Measurements from ENCODE around the gene RAB37.

GRCh38 chr17:74795327-74796020 lies 58.4 kb downstream of the RAB37 start:
- TF ChIP-seq, protein P1, sequence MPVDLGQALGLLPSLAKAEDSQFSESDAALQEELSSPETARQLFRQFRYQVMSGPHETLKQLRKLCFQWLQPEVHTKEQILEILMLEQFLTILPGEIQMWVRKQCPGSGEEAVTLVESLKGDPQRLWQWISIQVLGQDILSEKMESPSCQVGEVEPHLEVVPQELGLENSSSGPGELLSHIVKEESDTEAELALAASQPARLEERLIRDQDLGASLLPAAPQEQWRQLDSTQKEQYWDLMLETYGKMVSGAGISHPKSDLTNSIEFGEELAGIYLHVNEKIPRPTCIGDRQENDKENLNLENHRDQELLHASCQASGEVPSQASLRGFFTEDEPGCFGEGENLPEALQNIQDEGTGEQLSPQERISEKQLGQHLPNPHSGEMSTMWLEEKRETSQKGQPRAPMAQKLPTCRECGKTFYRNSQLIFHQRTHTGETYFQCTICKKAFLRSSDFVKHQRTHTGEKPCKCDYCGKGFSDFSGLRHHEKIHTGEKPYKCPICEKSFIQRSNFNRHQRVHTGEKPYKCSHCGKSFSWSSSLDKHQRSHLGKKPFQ (CRISPR knock-in tag; IDR thresholded peaks at IDR 0.05; ENCODE audit: insufficient replicate concordance): no peak
- TF ChIP-seq REST (IDR thresholded peaks at IDR 0.05; ENCODE audit: borderline replicate concordance in 1 of 2, low read depth in 1 of 2, low read length in 2 of 2): no peak
- TF ChIP-seq ZNF431 (CRISPR knock-in tag; IDR thresholded peaks at IDR 0.05; ENCODE audit: borderline replicate concordance, low read depth): no peak
- no peak for TF ChIP-seq KDM5A (IDR thresholded peaks at IDR 0.05; ENCODE audit: borderline replicate concordance, low read length)
- TF ChIP-seq, protein P2, sequence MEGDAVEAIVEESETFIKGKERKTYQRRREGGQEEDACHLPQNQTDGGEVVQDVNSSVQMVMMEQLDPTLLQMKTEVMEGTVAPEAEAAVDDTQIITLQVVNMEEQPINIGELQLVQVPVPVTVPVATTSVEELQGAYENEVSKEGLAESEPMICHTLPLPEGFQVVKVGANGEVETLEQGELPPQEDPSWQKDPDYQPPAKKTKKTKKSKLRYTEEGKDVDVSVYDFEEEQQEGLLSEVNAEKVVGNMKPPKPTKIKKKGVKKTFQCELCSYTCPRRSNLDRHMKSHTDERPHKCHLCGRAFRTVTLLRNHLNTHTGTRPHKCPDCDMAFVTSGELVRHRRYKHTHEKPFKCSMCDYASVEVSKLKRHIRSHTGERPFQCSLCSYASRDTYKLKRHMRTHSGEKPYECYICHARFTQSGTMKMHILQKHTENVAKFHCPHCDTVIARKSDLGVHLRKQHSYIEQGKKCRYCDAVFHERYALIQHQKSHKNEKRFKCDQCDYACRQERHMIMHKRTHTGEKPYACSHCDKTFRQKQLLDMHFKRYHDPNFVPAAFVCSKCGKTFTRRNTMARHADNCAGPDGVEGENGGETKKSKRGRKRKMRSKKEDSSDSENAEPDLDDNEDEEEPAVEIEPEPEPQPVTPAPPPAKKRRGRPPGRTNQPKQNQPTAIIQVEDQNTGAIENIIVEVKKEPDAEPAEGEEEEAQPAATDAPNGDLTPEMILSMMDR (CRISPR knock-in tag; IDR thresholded peaks at IDR 0.05): no peak
- no peak for TF ChIP-seq TCF7 (IDR thresholded peaks at IDR 0.05; ENCODE audit: low read depth)
- TF ChIP-seq, protein P3, sequence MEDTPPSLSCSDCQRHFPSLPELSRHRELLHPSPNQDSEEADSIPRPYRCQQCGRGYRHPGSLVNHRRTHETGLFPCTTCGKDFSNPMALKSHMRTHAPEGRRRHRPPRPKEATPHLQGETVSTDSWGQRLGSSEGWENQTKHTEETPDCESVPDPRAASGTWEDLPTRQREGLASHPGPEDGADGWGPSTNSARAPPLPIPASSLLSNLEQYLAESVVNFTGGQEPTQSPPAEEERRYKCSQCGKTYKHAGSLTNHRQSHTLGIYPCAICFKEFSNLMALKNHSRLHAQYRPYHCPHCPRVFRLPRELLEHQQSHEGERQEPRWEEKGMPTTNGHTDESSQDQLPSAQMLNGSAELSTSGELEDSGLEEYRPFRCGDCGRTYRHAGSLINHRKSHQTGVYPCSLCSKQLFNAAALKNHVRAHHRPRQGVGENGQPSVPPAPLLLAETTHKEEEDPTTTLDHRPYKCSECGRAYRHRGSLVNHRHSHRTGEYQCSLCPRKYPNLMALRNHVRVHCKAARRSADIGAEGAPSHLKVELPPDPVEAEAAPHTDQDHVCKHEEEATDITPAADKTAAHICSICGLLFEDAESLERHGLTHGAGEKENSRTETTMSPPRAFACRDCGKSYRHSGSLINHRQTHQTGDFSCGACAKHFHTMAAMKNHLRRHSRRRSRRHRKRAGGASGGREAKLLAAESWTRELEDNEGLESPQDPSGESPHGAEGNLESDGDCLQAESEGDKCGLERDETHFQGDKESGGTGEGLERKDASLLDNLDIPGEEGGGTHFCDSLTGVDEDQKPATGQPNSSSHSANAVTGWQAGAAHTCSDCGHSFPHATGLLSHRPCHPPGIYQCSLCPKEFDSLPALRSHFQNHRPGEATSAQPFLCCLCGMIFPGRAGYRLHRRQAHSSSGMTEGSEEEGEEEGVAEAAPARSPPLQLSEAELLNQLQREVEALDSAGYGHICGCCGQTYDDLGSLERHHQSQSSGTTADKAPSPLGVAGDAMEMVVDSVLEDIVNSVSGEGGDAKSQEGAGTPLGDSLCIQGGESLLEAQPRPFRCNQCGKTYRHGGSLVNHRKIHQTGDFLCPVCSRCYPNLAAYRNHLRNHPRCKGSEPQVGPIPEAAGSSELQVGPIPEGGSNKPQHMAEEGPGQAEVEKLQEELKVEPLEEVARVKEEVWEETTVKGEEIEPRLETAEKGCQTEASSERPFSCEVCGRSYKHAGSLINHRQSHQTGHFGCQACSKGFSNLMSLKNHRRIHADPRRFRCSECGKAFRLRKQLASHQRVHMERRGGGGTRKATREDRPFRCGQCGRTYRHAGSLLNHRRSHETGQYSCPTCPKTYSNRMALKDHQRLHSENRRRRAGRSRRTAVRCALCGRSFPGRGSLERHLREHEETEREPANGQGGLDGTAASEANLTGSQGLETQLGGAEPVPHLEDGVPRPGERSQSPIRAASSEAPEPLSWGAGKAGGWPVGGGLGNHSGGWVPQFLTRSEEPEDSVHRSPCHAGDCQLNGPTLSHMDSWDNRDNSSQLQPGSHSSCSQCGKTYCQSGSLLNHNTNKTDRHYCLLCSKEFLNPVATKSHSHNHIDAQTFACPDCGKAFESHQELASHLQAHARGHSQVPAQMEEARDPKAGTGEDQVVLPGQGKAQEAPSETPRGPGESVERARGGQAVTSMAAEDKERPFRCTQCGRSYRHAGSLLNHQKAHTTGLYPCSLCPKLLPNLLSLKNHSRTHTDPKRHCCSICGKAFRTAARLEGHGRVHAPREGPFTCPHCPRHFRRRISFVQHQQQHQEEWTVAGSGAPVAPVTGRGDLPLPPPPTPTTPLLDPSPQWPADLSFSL (CRISPR knock-in tag; IDR thresholded peaks at IDR 0.05): no peak
- TF ChIP-seq FOXK1 (CRISPR knock-in tag; IDR thresholded peaks at IDR 0.05; ENCODE audit: borderline replicate concordance, low read depth): no peak

All from HepG2 (cell line).